SH-SY5Y (cell line): ENCODE measurements around the gene IL17C.

Experiments used
- GATA2 ChIP-seq: IDR thresholded peaks from 2 replicates; pipeline ENCODE4 v1.6.1; 2011; ENCODE audit warnings: mild to moderate bottlenecking, low read depth, low read length
- GATA3 ChIP-seq: IDR thresholded peaks from 2 replicates; pipeline ENCODE4 v1.6.1; 2011; ENCODE audit warnings: low read depth, mild to moderate bottlenecking, low read length, moderate library complexity

IL17C gene

GRCh38 chr16:88665570-88665969 lies 27.2 kb downstream of the IL17C start:
- TF ChIP-seq GATA2 (no peak), GATA3 (no peak)

GRCh38 chr16:88667461-88667860 lies 29.1 kb downstream of the IL17C start:
- TF ChIP-seq GATA2 (no peak), GATA3 (no peak)

- no peak for TF ChIP-seq GATA3
- no peak for TF ChIP-seq GATA2
These were observed 31.6 kb downstream of the IL17C start for GRCh38 chr16:88669980-88670379.

GRCh38 chr16:88671806-88672205 lies 33.4 kb downstream of the IL17C start:
- TF ChIP-seq GATA3, result no peak
- TF ChIP-seq GATA2, result no peak

GRCh38 chr16:88672776-88673175 lies 34.4 kb downstream of the IL17C start:
- no peak for TF ChIP-seq GATA2
- TF ChIP-seq GATA3, result no peak

- TF ChIP-seq GATA2, result no peak
These were observed 35.5 kb downstream of the IL17C start for GRCh38 chr16:88673716-88674379.

- no peak for TF ChIP-seq GATA2
- TF ChIP-seq GATA3, result no peak
These were observed 38.3 kb downstream of the IL17C start for GRCh38 chr16:88676502-88677242.

GRCh38 chr16:88677721-88678120 lies 39.3 kb downstream of the IL17C start:
- no peak for TF ChIP-seq GATA3
- TF ChIP-seq GATA2, result no peak

- TF ChIP-seq GATA2, result no peak
These were observed 40.0 kb downstream of the IL17C start for GRCh38 chr16:88678224-88678979.

GRCh38 chr16:88680554-88681083 lies 42.2 kb downstream of the IL17C start:
- TF ChIP-seq GATA3, result no peak
- TF ChIP-seq GATA2, result no peak

GRCh38 chr16:88681084-88681680 lies 42.8 kb downstream of the IL17C start:
- TF ChIP-seq GATA3 (no peak), GATA2 (no peak)

- TF ChIP-seq GATA2 (no peak), GATA3 (no peak)
These were observed 43.5 kb downstream of the IL17C start for GRCh38 chr16:88681709-88682451.

- TF ChIP-seq GATA3 (no peak), GATA2 (no peak)
These were observed 46.3 kb downstream of the IL17C start for GRCh38 chr16:88684569-88685155.

GRCh38 chr16:88685156-88686061 lies 47.0 kb downstream of the IL17C start:
- TF ChIP-seq GATA2 (no peak), GATA3 (no peak)
